Fibroblast of skin of abdomen (primary cell): ENCODE measurements around the gene BACE2.

Experiments
- DNase-seq: peaks from one replicate; pipeline ENCODE4 v3.0.0-alpha.2; 2013

Gene BACE2

DNA sequence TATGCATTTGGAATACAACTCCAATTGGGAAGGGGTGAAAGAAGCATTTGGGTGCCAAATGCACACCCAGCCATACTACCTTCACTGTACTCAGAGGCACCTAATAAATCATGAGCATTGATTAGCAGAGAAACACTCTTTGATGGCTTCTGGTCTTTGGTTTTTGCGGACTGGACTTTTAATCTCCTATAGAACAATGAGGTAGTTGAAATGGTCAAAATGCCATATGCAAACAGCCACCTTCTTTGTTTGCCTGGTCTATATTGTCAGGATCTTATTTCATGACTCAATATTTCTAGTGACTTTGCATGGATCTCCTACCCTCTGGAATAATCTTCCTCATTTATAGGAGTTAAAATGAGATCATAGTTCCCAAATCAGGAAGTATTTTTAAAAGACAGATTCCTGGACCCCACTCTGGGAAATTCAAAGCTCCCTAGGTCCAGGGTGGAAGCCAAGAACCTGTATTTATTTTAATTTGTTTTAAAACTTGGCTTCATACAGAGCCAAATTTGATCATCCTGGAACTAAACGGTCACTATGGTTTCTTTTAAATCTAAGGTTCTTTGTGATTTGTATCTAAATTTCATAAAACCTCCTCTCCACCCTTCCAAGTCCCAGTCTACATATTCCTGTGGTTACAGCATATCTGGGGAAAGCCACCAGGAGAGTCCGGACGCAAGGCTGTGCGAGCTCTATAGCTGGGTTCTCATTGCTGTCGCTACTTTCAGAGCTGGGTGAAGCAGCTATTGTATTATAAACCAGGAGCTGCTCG is 157.4 kb downstream of the BACE2 start:
- DNase-seq, result no peak

GRCh38 chr21:41326414-41327080 is 158.6 kb downstream of the BACE2 start:
- DNase-seq, result no peak

DNA sequence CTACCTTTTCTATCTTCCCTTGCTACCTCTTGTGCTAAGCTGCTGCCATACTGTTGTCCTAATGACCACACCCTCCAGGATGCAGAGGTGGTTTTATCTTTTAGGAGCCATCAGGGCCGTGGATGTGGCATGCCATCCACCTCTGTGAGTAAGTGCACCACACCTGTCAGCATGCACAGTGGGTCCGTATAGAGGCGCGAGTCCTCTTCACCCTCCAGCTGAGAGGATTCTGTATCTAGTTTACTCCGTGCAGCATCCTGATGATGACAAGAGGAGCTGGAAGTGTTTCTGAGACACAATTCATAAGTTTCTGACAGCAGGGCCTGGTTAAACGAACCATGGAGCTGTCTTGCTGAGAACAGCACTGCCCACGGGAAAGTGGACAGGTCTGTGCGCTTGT is 159.8 kb downstream of the BACE2 start:
- no peak for DNase-seq

DNA sequence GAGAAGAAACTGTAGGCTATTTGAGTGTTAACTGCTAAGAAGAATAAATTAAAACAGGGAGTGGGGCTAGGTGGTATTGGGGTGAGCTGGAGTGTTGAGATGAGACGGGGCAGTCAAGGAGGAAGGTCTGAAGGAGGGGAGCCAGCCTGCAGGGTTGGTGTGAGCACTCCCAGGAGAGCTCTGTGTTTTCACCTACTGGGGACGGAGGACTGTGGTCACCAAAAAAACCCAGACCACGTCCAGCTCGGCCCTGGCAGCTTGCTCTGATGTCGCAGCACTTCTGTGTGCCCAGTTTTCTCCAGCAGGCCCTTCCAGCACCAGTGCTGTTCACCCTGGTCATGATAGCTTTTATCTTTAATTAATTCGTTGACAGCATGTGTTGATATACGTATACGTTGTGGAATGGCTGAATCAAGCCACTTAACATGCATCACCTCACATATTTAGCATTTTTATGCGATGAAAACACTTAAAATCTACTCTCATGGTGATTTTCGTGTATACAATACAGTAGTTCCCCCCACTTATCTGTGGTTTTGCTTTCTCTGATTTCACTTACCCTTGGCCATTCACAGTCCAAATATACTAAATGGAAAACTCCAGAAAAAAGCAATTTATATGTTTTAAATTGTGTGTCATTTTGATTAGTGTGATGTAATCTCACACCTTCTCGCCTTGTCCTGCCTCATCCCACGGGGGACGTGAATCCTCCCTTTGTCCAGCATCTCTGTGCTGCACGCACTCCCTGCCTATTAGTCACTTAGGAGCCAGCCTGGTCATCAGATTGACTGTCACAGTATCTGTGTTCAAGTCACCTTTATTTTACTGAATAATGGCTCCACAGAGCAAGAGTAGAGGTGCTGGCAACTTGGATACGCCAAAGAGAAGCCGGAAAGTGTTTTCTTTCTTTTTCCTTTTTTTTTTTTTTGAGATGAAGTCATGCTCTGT is 161.0 kb downstream of the BACE2 start:
- peak; percentile 40 for DNase-seq
